Stimulated activated CD8-positive, alpha-beta memory T cell treated with anti-CD3 and anti-CD28 coated beads, Interleukin-12 subunit alpha, Interleukin-12 subunit beta, amount 100 ng/mL, for 24 hours (primary cell): Measurements from ENCODE around the gene HOXA9.

ENCODE experiments used
- DNase-seq: peaks from one replicate; pipeline ENCODE4 v3.0.0-alpha.2; 2020; ENCODE audit errors: extremely low read depth

HOXA9 gene

GRCh38 chr7:27176962-27177794 is 11.8 kb upstream of the HOXA9 start:
- no peak for DNase-seq

DNA sequence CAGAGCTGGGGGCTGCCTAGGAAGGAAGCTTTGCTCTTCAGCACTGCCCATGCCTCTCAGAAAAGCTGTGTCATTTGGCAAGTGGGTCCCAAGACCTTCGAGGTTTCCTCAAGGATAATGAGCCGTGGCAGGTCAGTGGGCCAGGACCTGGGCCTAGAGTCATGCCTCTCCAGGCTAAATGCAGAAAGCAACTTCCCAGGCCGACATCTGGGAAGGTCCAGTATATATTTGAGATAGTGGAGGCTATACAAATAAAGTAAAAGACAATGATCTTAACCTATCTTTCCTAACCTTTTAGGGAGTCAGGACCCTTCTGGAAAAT is 11.1 kb upstream of the HOXA9 start:
- DNase-seq: no peak

GRCh38 chr7:27175626-27176523 is 10.5 kb upstream of the HOXA9 start:
- no peak for DNase-seq

- DNase-seq: no peak
Measured at GRCh38 chr7:27174874-27175625, 9.7 kb upstream of the HOXA9 start.

DNA sequence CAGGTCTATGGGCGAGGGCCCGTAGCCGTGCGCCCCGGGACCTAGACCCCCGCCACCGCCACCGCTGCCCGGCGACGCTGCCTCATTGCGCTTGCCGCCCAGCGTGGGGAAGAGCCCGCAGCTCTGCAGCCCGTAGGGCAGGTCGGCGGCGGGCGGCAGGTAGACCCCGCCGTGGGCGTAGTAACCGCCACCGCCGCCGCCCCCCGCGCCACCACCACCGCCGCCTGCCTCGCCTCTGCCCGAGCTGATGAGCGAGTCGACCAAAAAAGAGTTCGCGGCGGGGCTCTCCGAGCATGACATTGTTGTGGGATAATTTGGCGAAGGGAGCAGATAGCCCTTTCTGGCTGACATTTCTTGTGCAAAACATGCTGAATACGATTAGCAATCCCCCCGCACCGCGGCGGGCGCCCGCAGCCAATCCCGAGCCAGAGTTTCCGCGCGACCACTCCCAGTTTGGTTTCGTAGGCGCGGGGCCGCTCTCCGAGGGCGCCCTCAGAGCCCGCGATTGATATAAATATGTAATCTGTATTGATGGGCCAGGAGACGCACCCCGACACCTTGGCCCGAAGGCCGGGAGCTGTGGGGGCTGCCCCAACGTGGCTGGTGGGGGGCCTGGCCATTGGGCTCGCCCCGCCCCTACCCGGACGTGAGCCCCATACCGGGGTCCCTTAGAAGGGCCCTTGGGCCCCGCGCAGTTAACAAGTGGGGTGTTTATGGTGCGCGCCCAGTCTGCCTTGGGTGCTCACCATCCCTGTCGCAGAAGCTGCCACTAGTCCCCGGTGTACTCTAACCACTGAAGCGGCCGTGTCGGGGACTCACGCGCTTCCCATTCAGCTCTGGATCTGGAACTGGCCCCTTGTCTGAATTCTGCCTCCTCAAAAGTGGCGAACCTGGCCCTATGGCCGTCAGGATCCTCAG is 8.9 kb upstream of the HOXA9 start, which contains the start of gene HOXA10:
HOXA10 (minus strand) TSS at position 365 of the 918 bp plus-strand sequence; CDS start at position 351, 14 bp downstream.
- DNase-seq: no peak

- DNase-seq: no peak
Measured at GRCh38 chr7:27173511-27173955, 8.2 kb upstream of the HOXA9 start.

GRCh38 chr7:27172823-27173510 is 7.6 kb upstream of the HOXA9 start:
- no peak for DNase-seq

DNA sequence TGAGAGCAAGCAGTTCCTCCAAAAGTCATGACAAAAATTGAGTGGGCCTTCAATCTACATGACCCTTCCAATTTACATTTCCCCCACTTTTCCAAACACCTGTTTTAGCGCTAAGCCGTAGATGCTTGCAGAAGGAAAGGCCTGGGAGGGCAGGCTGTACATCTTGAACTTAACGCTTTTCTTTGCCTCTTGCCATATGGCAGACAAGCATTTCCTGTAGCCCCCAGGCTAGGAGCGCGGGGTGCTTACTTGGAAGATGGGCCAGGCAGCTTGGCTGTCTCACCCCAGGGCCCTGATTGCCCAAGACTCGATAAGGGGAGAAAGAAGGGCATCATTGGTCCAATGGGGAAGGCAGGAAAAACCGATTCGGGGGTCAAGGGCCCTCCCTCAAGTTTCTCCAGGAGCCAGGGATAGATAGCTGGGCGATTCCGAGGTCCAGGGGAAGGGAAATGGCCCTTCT is 7.0 kb upstream of the HOXA9 start:
- no peak for DNase-seq

DNA sequence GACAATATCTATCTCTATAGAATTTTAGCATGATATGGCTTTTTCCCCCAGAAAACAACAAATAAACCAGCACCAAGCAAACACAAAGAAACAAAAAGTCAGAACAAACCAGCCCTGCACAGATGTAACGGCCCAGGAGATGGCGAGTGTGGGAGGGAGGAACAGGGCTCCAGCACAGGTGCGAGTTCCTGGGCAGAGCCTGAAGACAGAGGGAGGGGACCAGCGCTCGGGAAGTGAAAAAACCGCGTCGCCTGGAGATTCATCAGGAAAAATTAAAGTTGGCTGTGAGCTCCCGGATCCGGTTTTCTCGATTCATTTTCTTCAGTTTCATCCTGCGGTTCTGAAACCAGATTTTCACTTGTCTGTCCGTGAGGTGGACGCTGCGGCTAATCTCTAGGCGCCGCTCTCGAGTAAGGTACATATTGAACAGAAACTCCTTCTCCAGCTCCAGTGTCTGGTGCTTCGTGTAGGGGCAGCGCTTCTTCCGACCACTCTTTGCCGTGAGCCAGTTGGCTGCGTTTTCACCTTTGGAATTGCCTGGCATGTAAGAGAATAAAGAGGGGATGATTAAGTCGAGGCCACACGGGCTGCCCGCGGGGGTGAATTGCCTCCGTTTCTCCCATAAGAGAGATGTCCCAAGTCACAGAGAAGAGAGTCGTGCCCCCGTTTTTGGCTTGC is 6.4 kb upstream of the HOXA9 start:
- DNase-seq: no peak

DNA sequence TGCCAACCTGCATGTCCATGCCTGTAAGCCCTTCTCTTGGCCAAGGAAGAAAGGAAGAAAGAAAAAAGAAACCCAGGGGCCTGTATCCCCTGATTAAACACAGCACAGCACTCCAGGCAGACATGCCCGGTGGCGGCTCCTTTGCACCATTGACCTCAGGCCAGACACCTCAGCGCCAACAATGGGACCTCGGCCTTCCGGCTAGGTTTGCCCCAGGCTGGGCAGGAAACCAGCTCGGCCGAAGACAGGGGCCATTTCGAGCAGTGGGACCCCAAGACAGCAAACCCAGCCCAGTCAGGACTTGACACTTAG is 5.9 kb upstream of the HOXA9 start:
- DNase-seq: no peak

GRCh38 chr7:27170426-27171324 is 5.3 kb upstream of the HOXA9 start:
- no peak for DNase-seq

GRCh38 chr7:27169658-27170425 is 4.5 kb upstream of the HOXA9 start:
- DNase-seq: no peak

DNA sequence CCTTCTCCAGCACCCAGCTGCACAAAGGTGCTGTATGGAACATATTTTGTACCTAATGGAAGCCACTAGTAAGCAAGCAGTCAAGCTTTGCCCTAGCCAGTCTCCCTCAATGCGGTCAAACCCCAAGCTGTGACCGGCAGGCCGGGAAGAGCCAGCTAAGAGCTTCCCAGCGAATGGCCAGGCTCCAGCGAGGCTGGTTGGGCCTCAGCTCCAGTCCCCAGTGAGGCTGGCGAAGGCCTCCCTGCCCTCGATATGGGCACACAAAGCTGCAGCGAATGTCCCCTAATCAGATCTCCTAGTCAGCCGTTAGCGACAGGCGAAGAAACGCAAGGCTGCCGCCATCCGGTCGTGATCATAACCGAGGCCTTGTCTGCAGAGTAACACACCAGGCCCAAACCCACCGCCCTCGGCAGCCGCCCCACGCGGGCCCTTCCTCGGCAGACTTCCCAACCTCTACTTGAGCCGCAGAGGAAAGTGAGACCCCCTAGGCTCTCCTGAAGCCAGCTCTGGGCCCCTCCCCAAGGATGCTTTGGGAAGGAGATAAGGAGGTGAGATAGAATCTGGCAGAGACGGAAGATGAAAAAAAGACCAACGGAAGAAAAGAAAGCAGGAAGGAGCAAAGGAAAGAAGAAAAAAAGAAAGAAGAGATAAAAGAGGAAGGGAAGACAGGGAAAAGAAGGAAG is 3.1 kb upstream of the HOXA9 start:
- DNase-seq: no peak

GRCh38 chr7:27167916-27168264 is 2.6 kb upstream of the HOXA9 start:
- no peak for DNase-seq

DNA sequence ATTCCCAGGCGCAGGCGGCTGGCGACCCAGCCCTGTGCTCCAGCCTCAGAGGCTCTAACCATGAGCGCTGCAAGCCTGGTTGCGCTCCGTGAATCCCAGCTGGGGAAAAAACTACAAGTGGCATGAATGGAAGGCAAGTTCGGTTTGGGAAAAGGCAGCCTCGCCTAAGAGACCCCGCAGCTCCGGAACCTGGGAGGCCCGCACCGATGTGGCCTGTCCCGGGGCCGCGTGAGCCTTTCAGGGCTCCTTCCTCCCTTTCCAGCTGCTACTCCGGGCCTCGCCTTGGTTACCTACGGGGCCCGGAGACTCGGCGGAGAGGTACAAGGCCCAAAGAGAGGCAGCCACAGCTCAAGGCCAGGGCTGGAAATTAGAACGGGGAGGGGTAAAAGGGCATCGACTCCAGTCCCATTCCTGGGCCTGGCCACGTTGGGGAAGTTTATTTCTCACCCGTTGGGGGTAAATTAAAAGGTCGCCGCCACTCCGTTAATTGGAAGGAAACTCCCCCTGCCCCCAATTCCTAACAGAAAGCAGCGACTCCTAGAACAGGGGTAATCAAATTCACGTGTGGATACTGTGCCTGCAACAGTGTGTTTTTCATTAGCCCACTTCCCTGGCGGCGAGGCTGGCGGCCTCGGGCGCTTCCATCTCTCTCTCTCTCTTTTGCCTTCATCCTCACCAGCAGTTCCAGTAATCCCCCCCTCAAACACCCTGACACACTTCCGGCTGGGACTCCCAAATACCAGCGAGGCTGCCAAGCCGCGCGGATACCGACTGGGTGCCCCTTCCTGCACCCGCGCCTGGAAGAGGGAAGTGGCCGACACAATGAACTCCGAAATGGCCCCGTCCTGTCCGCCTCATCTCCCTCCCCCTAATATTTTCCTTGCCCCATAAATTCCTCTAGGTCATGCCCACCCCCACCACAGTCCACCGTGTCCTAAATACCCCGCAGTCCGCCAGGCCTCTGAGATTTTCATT is 1.5 kb upstream of the HOXA9 start:
- no peak for DNase-seq

- DNase-seq: no peak
Measured at GRCh38 chr7:27165996-27166530, 726 bp upstream of the HOXA9 start.
